Natural killer cell treated with Interleukin-12 subunit alpha and Interleukin-12 subunit beta and Interleukin-15 and Interleukin-18, amount 100 ng/mL, for 72 hours (primary cell): Measurements from ENCODE around the gene PEX3. TPM values are rescaled to one million over a fixed set of nuclear protein-coding genes. Genes with fewer than 3 reads are reported as not detected.
"Not testable (repeated sequence)": the region's sequence is repeated elsewhere in the genome, so short reads cannot be mapped to it uniquely, and the experiment has no call there.

ENCODE experiments used
- ATAC-seq, 2 donors: fragments of 150-1000 bp; cut with Tn5 transposase in 1 of 2; sonication (Bioruptor Pico), chemical (Tn5 transposase) in 1 of 2; 2 replicates each; pipeline ENCODE4 v1.10.0; 2021
- DNase-seq: peaks from one replicate; pipeline ENCODE4 v3.0.0; 2022; ENCODE audit warnings: low spot score
- H3K27ac Mint-ChIP-seq, 2 donors: 1 replicate in 1 of 2; 2 replicates in 1 of 2; pipeline ENCODE4 v1.8.0; 2022; ENCODE audit warnings: mixed read lengths in 2 of 2, mild to moderate bottlenecking in 1 of 2, moderate library complexity in 1 of 2
- H3K27me3 Mint-ChIP-seq, 2 donors: 1 replicate in 1 of 2; 2 replicates in 1 of 2; pipeline ENCODE4 v1.8.0; 2022; ENCODE audit warnings: mixed read lengths in 2 of 2
- H3K36me3 Mint-ChIP-seq: one replicate; pipeline ENCODE4 v1.8.0; 2022; ENCODE audit warnings: mixed read lengths
- H3K4me1 Mint-ChIP-seq, 2 donors: 1 replicate in 1 of 2; 2 replicates in 1 of 2; pipeline ENCODE4 v1.8.0; 2022; ENCODE audit warnings: low read depth in 2 of 2, mixed read lengths in 2 of 2, mild to moderate bottlenecking in 1 of 2
- H3K4me3 Mint-ChIP-seq: one replicate; pipeline ENCODE4 v1.8.0; 2022; ENCODE audit warnings: mixed read lengths
- H3K9me3 Mint-ChIP-seq: 2 replicates; pipeline ENCODE4 v1.8.0; 2022; ENCODE audit warnings: mixed read lengths
- total RNA-seq, 2 donors: library from RNA; stranded (reverse); gene quantifications; one replicate each; pipeline ENCODE4 v1.2.3, GENCODE V29; 2022

PEX3 gene
- total RNA-seq, 2 donors from 2014 or later: 21.8 to 23.3 TPM

DNA sequence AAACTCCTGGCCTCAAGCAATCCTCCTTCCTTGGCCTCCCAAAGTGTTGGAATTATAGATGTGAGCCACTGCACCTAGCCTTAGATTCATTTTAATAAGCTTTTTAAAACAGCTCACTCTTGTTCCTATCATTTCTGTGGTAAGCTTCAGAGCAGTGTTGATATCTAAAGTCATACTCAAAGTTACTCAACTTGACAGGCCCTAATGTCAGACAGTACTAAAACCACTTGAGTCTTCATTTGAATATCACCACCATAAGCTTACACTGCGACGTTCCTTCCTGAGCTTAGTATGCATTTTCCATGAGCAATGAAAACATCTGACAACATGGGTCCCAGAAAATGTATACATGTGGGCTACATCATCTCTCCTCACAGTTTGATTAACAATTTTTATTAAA, 54.9 kb downstream of the PEX3 start:
- no peaks in the 10 kb centered on the region for H3K27me3 Mint-ChIP-seq
- H3K27ac Mint-ChIP-seq: peak overlapping the region in 1 of 2 donors; percentile 77
- peaks cover 16% of the 10 kb centered on the region for H3K36me3 Mint-ChIP-seq
- H3K4me1 Mint-ChIP-seq: peaks cover 13 to 14% of the 10 kb centered on the region in 2 donors
- ATAC-seq (peak in 1 of 2 donors; percentile 54), DNase-seq (no peak)
- no peak overlapping the region for H3K4me3 Mint-ChIP-seq
- no peaks in the 10 kb centered on the region for H3K9me3 Mint-ChIP-seq

DNA sequence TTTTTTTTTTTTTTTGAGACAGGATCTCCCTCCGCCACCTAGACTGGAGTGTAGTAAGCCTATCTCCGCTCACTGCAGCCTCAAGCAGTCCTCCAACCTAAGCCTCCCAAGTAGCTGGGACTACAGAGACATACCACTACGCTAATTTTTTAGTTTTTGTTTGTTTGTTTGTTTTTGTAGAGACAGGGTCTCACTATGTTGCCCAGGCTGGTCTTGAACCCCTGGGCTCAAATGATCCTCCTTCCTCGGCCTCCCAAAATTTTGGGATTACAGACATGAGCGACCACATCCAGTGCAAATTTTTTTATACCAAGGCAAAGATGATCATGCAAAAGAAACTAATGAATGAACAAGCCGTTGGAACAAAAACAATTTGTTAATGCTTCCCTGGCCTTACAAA, 55.6 kb downstream of the PEX3 start:
- no peak for DNase-seq
- Mint-ChIP-seq H3K4me3 (no peak overlapping the region), H3K27me3 (no peaks in the 10 kb centered on the region), H3K36me3 (peaks cover 16% of the 10 kb centered on the region), H3K27ac (peak overlapping the region in 1 of 2 donors; percentile 77), H3K9me3 (no peaks in the 10 kb centered on the region), H3K4me1 (peaks cover 20% of the 10 kb centered on the region in 2 donors)
- no peak for ATAC-seq

DNA sequence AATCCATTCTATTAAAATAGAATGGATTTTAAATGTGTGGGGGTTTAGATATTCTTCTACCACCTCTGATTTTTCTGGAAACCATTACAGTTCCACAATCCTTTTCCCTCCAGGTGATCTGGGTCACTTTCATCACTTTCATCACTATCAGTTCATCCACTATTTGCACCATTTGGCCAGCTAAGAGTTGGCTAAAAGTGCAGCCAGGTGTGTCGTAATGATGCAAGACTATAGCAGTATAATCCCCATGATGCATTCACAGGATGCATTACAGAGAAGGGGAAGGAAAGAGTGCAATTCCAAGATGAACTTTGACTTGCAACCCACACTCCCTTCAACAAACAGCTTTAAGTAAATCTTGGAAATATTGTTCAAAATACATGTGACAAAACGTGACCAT, 56.0 kb downstream of the PEX3 start:
- H3K9me3 Mint-ChIP-seq: no peaks in the 10 kb centered on the region
- H3K27ac Mint-ChIP-seq: no peak overlapping the region

GRCh38 chr6:143507358-143508145, 56.9 kb downstream of the PEX3 start:
- peak overlapping the region in 1 of 2 donors; percentile 6 for H3K27ac Mint-ChIP-seq
- ATAC-seq: no peak
- H3K27me3 Mint-ChIP-seq: no peaks in the 10 kb centered on the region
- DNase-seq: no peak
- H3K9me3 Mint-ChIP-seq: no peaks in the 10 kb centered on the region
- H3K36me3 Mint-ChIP-seq: peaks cover 16% of the 10 kb centered on the region
- peaks cover 20 to 23% of the 10 kb centered on the region in 2 donors for H3K4me1 Mint-ChIP-seq
- no peak overlapping the region for H3K4me3 Mint-ChIP-seq

More for the DNA sequence above, 56.0 kb downstream of the PEX3 start:
- no peak for ATAC-seq
- DNase-seq: no peak
- Mint-ChIP-seq H3K27me3 (no peaks in the 10 kb centered on the region), H3K36me3 (peaks cover 16% of the 10 kb centered on the region), H3K4me1 (peaks cover 20 to 21% of the 10 kb centered on the region in 2 donors), H3K4me3 (no peak overlapping the region)

DNA sequence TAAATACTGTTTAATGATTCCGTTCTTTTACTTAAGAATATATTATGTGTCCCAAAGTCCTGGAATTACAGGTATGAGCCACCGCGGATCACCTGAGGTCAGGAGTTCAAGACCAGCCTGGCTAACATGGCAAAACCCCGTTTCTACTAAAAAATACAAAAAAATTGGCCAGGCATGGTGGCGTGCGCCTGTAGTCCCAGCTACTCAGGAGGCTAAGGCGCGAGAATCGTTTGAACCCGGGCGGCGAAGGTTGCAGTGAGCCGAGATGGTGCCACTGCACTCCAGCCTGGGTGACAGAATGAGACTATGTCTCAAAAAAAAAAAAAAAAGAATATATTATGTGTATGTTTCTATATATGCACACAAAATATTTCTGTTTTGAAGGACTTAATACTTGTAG, 59.7 kb downstream of the PEX3 start:
- not testable (repeated sequence) for H3K27me3 Mint-ChIP-seq, ATAC-seq, DNase-seq, H3K9me3 Mint-ChIP-seq
- peaks cover 25 to 28% of the 10 kb centered on the region in 2 donors for H3K4me1 Mint-ChIP-seq
- peaks cover 12% of the 10 kb centered on the region for H3K36me3 Mint-ChIP-seq
- H3K4me3 Mint-ChIP-seq: peak overlapping the region; percentile 99
- peak overlapping the region; percentile 95 to 97 for H3K27ac Mint-ChIP-seq

DNA sequence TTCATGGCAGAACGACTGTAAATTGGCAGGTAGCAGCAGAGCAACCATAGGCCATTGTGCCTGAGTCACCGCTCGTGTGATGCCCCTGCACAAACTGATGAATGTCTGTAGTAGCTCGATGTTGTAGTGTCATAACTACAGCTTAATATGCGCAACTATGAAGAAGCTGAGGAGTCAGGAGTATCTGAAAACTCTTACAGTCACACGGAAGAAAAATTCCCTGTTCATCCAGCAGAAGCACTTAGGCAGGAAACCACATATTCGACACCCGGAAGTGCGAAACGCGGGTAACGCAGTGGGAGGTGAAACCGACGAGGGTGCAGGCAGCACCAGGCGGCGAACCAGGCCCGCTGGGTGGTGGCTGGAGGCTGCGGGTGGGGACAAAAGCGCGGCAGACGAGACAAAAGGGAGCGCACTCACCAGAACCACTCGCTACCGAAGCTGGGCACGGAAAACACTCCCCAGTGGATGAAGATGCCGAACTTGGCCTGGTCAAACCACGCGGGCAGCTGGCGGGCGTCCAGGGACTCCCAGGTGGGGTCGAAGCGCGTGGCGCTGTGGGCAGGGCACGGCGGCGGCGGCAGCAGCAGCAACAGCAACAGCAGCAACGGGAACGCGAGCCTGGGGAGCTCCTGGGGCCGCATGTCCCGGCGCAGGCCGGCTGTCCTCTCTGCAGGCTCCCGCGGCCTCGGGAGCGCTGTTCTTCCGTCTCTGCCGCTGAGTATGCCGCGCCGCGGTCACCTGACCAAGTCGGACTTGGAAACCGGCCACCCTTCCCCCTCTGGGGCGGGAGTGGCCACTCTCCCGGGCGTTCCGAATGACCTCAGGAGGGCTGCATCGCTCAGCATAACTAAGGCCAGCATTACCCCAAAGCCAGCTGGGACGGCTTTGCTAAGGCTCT, 60.6 kb downstream of the PEX3 start, which contains the start of gene FUCA2:
FUCA2 (minus strand) TSS at position 730 of the 901 bp plus-strand sequence; CDS start at position 644, 86 bp downstream.
- Mint-ChIP-seq H3K27me3 (no peaks in the 10 kb centered on the region), H3K4me3 (peak within 1 kb of the TSS; percentile 99), H3K9me3 (no peaks in the 10 kb centered on the region), H3K27ac (peak within 1 kb of the TSS; percentile 95 to 97), H3K4me1 (peaks cover 19 to 23% of the 10 kb centered on the region in 2 donors), H3K36me3 (peaks cover 6% of the 10 kb centered on the region)
- DNase-seq (peak; percentile 85), ATAC-seq (peak; percentile 89 to 92)

- Mint-ChIP-seq H3K27ac (no peak overlapping the region), H3K4me1 (peaks cover 25 to 29% of the 10 kb centered on the region in 2 donors), H3K36me3 (no peaks in the 10 kb centered on the region), H3K27me3 (peaks cover 0 to 7% of the 10 kb centered on the region in 2 donors), H3K4me3 (peak overlapping the region; percentile 53), H3K9me3 (no peaks in the 10 kb centered on the region)
- DNase-seq (no peak), ATAC-seq (no peak)
These were observed 62.8 kb downstream of the PEX3 start for GRCh38 chr6:143513410-143513809.

DNA sequence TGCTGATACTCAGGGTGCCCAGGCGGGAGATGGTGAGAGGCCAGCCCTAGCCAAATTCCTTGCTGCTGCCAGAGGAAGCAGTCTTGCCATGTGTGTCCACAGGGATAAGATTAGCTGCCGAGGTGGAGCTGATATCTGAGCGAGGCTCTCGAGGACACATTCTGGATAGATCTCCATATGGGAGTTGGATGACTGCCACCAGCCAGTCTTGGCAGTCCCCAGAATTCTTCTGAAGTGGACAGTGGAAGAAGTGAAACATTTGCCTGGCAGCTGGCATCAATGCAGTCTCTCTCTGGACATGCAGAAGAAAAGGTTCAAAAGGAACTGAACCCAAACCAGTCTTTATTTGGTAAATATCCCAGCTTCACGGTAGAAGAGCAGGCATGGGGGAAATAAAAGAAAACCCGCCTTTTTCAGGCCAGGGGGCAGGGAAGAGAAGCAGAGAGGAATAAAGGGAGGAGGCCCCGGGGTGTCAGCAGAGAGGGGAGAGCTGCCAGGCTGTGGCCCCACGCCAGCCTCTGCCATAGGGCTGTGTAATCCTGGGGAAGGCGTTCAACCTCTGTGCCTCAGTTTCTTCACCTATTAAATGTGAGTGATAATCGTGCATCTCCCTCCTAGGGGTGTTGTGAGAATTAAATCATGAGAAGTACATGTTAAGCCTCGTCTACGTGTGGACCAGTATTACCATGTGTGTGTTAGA, 64.6 kb downstream of the PEX3 start:
- Mint-ChIP-seq H3K27ac (no peak overlapping the region), H3K27me3 (peaks cover 0 to 7% of the 10 kb centered on the region in 2 donors), H3K9me3 (no peaks in the 10 kb centered on the region), H3K36me3 (no peaks in the 10 kb centered on the region), H3K4me1 (peaks cover 15 to 22% of the 10 kb centered on the region in 2 donors), H3K4me3 (no peak overlapping the region)
- ATAC-seq: no peak
- no peak for DNase-seq

DNA sequence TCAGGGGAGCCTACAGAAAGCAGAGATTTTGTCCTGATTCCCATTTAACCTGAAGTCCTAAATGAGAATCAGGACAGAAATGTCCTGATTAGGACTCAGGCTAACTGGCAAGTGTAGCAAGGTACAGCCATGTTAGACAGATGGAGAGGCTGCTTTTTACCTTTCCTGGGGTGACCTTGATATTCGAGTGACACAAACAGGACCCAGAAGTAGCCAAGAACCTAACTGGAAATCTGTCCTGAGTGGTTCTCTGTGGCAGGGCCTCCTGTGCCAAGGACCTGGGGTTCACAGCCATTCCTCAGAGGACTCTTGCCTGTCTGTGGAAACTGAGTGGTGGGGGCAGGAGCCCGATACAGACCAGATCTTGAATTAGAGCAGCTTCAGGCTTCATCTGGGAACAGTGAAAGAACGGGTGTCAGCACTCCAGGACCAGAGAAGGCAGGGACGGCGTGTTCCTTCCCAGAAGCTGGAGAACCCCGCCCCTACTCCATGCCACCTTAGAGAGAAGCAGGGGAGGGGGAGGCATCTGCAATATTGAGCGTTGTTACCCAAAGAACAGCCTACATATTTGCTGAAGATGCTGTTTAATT, 65.3 kb downstream of the PEX3 start:
- no peak for ATAC-seq
- H3K27ac Mint-ChIP-seq: peak overlapping the region in 1 of 2 donors; percentile 6
- peaks cover 0 to 7% of the 10 kb centered on the region in 2 donors for H3K27me3 Mint-ChIP-seq
- no peak for DNase-seq
- H3K4me1 Mint-ChIP-seq: peaks cover 13 to 19% of the 10 kb centered on the region in 2 donors
- H3K9me3 Mint-ChIP-seq: no peaks in the 10 kb centered on the region
- H3K4me3 Mint-ChIP-seq: no peak overlapping the region
- H3K36me3 Mint-ChIP-seq: no peaks in the 10 kb centered on the region

- no peak overlapping the region for H3K4me3 Mint-ChIP-seq
- peaks cover 7 to 15% of the 10 kb centered on the region in 2 donors for H3K4me1 Mint-ChIP-seq
- no peaks in the 10 kb centered on the region for H3K36me3 Mint-ChIP-seq
- no peak for DNase-seq
- H3K27ac Mint-ChIP-seq: peak overlapping the region in 1 of 2 donors; percentile 6
- peaks cover 0 to 7% of the 10 kb centered on the region in 2 donors for H3K27me3 Mint-ChIP-seq
- no peaks in the 10 kb centered on the region for H3K9me3 Mint-ChIP-seq
- no peak for ATAC-seq
These were observed 66.3 kb downstream of the PEX3 start for GRCh38 chr6:143516690-143517446.

- peaks cover 0 to 7% of the 10 kb centered on the region in 2 donors for H3K27me3 Mint-ChIP-seq
- no peak for DNase-seq
- no peak overlapping the region for H3K27ac Mint-ChIP-seq
These were observed 66.8 kb downstream of the PEX3 start for GRCh38 chr6:143517447-143517773.

GRCh38 chr6:143522039-143522600, 71.5 kb downstream of the PEX3 start:
- H3K9me3 Mint-ChIP-seq: no peaks in the 10 kb centered on the region
- H3K27ac Mint-ChIP-seq: no peak overlapping the region
- peaks cover 0 to 2% of the 10 kb centered on the region in 2 donors for H3K27me3 Mint-ChIP-seq
- H3K4me1 Mint-ChIP-seq: peaks cover 0 to 2% of the 10 kb centered on the region in 2 donors
- H3K36me3 Mint-ChIP-seq: no peaks in the 10 kb centered on the region
- no peak for DNase-seq
- no peak overlapping the region for H3K4me3 Mint-ChIP-seq
- no peak for ATAC-seq

More at GRCh38 chr6:143517447-143517773, 66.8 kb downstream of the PEX3 start:
- H3K4me3 Mint-ChIP-seq: no peak overlapping the region
- no peak for ATAC-seq
- H3K36me3 Mint-ChIP-seq: no peaks in the 10 kb centered on the region
- no peaks in the 10 kb centered on the region for H3K9me3 Mint-ChIP-seq
- H3K4me1 Mint-ChIP-seq: peaks cover 6 to 15% of the 10 kb centered on the region in 2 donors
